Measurements from ENCODE around the gene HDDC3. TPM values are rescaled to one million over a fixed set of nuclear protein-coding genes. Genes with fewer than 3 reads are reported as not detected.

HDDC3 gene
- total and polyA plus RNA-seq, 9 of the 15 experiments (the other 6 are each of a cell fraction or from before 2014, with no cell fraction given) = 14.9 to 55.8 (median 36.9) TPM

- TF ChIP-seq, protein P1, sequence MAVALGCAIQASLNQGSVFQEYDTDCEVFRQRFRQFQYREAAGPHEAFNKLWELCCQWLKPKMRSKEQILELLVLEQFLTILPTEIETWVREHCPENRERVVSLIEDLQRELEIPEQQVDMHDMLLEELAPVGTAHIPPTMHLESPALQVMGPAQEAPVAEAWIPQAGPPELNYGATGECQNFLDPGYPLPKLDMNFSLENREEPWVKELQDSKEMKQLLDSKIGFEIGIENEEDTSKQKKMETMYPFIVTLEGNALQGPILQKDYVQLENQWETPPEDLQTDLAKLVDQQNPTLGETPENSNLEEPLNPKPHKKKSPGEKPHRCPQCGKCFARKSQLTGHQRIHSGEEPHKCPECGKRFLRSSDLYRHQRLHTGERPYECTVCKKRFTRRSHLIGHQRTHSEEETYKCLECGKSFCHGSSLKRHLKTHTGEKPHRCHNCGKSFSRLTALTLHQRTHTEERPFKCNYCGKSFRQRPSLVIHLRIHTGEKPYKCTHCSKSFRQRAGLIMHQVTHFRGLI (CRISPR knock-in tag; IDR thresholded peaks at IDR 0.05) = no peak
Measured at GRCh38 chr15:90893175-90894090, 38.9 kb downstream of the HDDC3 start (continued).

DNA sequence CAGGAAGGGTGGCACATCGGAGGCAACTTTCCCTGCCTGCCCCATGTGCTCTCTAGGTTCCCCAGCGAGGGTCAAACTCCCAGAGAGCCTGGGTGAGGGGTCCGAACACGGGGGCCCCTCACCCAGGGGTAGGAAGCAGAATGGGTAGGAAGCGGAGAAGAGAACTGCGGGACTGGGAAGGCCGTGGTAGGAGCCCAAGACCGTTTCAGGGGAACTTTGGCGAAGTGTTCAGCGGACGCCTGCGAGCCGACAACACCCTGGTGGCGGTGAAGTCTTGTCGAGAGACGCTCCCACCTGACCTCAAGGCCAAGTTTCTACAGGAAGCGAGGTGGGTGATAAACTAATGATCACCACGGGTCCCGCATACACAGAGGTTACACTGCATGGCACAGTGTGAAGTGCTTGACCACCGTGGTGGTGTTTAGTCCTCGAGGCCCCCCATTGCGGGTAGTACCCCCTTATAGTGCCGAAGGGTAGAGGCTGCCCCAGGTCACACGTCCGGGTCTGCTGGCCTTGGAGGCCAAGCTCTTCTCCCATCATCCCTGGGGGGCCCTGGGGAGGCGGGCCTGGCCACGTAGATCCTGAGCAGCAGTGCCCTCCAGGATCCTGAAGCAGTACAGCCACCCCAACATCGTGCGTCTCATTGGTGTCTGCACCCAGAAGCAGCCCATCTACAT lies 39.7 kb downstream of the HDDC3 start:
- no peaks in the 10 kb centered on the region for H4K20me1 ChIP-seq (replicated peaks; ENCODE audit: control insufficient read depth, insufficient read depth, low read length)
- POLR2A ChIA-PET = interaction anchor here (0.7 kb wide), 1 partner anchor 82 kb away, joined by 3 read pairs; no protein-coding TSS in a partner anchor
- no TSS peak for BruUV-seq (replicated peaks)
- no peaks in the 10 kb centered on the region; the same call in 2 of the 3 replicates for H3K36me3 ChIP-seq (ENCODE audit: control insufficient read depth, insufficient read depth, low read length)
- H3K4me3 ChIP-seq = no peak overlapping the region
- WGBS (ENCODE audit: insufficient coverage, low coverage, missing lambda C conversion rate) = 89% methylated on average over 27 of the region's 29 CpGs
- H3K9me1 ChIP-seq (ENCODE audit: control insufficient read depth, insufficient read depth, low read length) = no peaks in the 10 kb centered on the region
- CTCF ChIA-PET (ENCODE audit: low intra/inter-chr PET ratio) = no interaction called here
- TF ChIP-seq SMARCA4 (IDR thresholded peaks at IDR 0.05) (no peak), KDM2B (CRISPR knock-in tag; IDR thresholded peaks at IDR 0.05) (no peak)
- TF ChIP-seq, protein P2, sequence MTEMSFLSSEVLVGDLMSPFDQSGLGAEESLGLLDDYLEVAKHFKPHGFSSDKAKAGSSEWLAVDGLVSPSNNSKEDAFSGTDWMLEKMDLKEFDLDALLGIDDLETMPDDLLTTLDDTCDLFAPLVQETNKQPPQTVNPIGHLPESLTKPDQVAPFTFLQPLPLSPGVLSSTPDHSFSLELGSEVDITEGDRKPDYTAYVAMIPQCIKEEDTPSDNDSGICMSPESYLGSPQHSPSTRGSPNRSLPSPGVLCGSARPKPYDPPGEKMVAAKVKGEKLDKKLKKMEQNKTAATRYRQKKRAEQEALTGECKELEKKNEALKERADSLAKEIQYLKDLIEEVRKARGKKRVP (CRISPR knock-in tag; IDR thresholded peaks at IDR 0.05) = no peak
- DNase-seq (ENCODE audit: extremely low read depth in 1 of 4, low spot score in 3 of 4) (no peak), ATAC-seq (no peak), FAIRE-seq (no peak)
- no peaks in the 10 kb centered on the region for H3K9me3 ChIP-seq (replicated peaks; ENCODE audit: control insufficient read depth, insufficient read depth, low read depth, low read length)
- no peaks in the 10 kb centered on the region for H3K79me2 ChIP-seq (ENCODE audit: control insufficient read depth, insufficient read depth, low read length)
- H3K9ac ChIP-seq (ENCODE audit: insufficient read depth in 1 of 2, low read depth in 2 of 2, low read length in 2 of 2) = peak overlapping the region in 1 of 2 experiments; percentile 60; a peak in 2 of 4 replicates
- H3K4me2 ChIP-seq (ENCODE audit: insufficient read depth, low read length) = no peak overlapping the region
- intact Hi-C loops (cut with micrococcal nuclease) (no loop called here), in situ Hi-C loops (cut with MboI) (no loop called here)
- no peak overlapping the region for H3K27ac ChIP-seq (ENCODE audit: extremely low read depth, low read depth, low read length)
- H3K27me3 ChIP-seq (ENCODE audit: control insufficient read depth in 2 of 2, insufficient read depth in 2 of 2, low read length in 2 of 2) = no peaks in the 10 kb centered on the region
- no peak overlapping the region for H2AFZ ChIP-seq (ENCODE audit: low read depth, low read length)
- H3K4me1 ChIP-seq (replicated peaks in 1 of 2; ENCODE audit: control insufficient read depth in 2 of 2, insufficient read depth in 2 of 2, low read length in 2 of 2) = peaks cover 15 to 52% of the 10 kb centered on the region in 2 experiments
